Mammary epithelial cell (primary cell): ENCODE measurements around the gene ATP1A4.

ENCODE experiments used
- EZH2 ChIP-seq: IDR thresholded peaks from 2 replicates; pipeline ENCODE4 v1.6.1; 2012; ENCODE audit warnings: low read length, inconsistent platforms, borderline replicate concordance
- TF ChIP-seq, protein P1 (sequence below), 2 donors: IDR thresholded peaks in 1 of 2; conservative IDR thresholded peaks in 1 of 2; 2 replicates each; pipeline ENCODE4 v1.5.1; 2011 to 2012; ENCODE audit warnings: inconsistent platforms in 2 of 2, low read length in 2 of 2, mild to moderate bottlenecking in 2 of 2, control low read depth in 1 of 2, low read depth in 1 of 2; ENCODE audit not compliant: insufficient read depth in 1 of 2; ENCODE audit errors: extremely low read depth in 1 of 2

GRCh38 chr1:160143695-160144094 lies 7.7 kb upstream of the ATP1A4 start:
- TF ChIP-seq, protein P1, sequence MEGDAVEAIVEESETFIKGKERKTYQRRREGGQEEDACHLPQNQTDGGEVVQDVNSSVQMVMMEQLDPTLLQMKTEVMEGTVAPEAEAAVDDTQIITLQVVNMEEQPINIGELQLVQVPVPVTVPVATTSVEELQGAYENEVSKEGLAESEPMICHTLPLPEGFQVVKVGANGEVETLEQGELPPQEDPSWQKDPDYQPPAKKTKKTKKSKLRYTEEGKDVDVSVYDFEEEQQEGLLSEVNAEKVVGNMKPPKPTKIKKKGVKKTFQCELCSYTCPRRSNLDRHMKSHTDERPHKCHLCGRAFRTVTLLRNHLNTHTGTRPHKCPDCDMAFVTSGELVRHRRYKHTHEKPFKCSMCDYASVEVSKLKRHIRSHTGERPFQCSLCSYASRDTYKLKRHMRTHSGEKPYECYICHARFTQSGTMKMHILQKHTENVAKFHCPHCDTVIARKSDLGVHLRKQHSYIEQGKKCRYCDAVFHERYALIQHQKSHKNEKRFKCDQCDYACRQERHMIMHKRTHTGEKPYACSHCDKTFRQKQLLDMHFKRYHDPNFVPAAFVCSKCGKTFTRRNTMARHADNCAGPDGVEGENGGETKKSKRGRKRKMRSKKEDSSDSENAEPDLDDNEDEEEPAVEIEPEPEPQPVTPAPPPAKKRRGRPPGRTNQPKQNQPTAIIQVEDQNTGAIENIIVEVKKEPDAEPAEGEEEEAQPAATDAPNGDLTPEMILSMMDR (conservative IDR thresholded peaks at IDR 0.05 in 1 of 2, IDR thresholded peaks at IDR 0.05 in 1 of 2; ENCODE audit: extremely low read depth in 1 of 2, insufficient read depth in 1 of 2, low read depth in 1 of 2, low read length in 2 of 2) = no peak
- TF ChIP-seq EZH2 = no peak
